SK-N-SH (cell line): ENCODE data around the gene FRMD5. TPM values are rescaled to one million over a fixed set of nuclear protein-coding genes. Genes with fewer than 3 reads are reported as not detected.

Source experiments
- CTCF ChIA-PET: fragments of 300-600, 350-600 bp; formaldehyde crosslinking; extraction: SDS; loops from one replicate; lab custom pipeline; 2021; lab: Yijun Ruan, JAX
- POLR2A ChIA-PET: fragments of 350-600 bp; sonication (Branson Sonifier 250); formaldehyde crosslinking; extraction: SDS; loops from one replicate; lab custom pipeline; 2020; ENCODE audit warnings: antibody characterized with exemption, inconsistent platforms; lab: Yijun Ruan, JAX
- DNase-seq: peaks from one replicate; pipeline ENCODE4 v3.0.0; 2012
- H2AFZ ChIP-seq: fragments of 200-600 bp; sonication (generic); 2 replicates; pipeline ENCODE4 v1.8.1; 2016; ENCODE audit warnings: antibody characterized with exemption, mild to moderate bottlenecking, low read depth
- H3F3A ChIP-seq: fragments of 200-600 bp; sonication (generic); replicated peaks from 2 replicates; pipeline ENCODE3; 2016; ENCODE audit warnings: antibody characterized with exemption, mild to moderate bottlenecking; ENCODE audit not compliant: insufficient read depth
- H3K27ac ChIP-seq, 2 experiments: fragments of 200-500 bp in 1 of 2; fragments of 200-600 bp in 1 of 2; sonication (Bioruptor generic) in 1 of 2; sonication (generic), shearing (Covaris generic) in 1 of 2; 2 replicates each; pipeline versions ENCODE4 v1.5.1 to v1.6.1; 2014 to 2016; ENCODE audit warnings: low read depth in 2 of 2, inconsistent platforms in 1 of 2, low read length in 1 of 2, mild to moderate bottlenecking in 1 of 2, mixed read lengths in 1 of 2
- H3K27me3 ChIP-seq: fragments of 200-600 bp; sonication (generic), shearing (Covaris generic); 2 replicates; pipeline ENCODE4 v1.6.1; 2016; ENCODE audit warnings: mixed run types; ENCODE audit not compliant: insufficient read depth
- H3K36me3 ChIP-seq, 2 experiments: fragments of 200-500 bp in 1 of 2; fragments of 200-600 bp in 1 of 2; sonication (Bioruptor generic) in 1 of 2; sonication (generic) in 1 of 2; replicated peaks in 1 of 2; 2 replicates each; pipeline versions ENCODE3 to v1.5.1; 2014 to 2016; ENCODE audit warnings: low read length in 1 of 2, mild to moderate bottlenecking in 1 of 2; ENCODE audit not compliant: insufficient read depth in 2 of 2, control insufficient read depth in 1 of 2
- H3K4me1 ChIP-seq, 2 experiments: fragments of 200-500 bp in 1 of 2; fragments of 200-600 bp in 1 of 2; sonication (Bioruptor generic) in 1 of 2; sonication (generic), shearing (Covaris generic) in 1 of 2; 2 replicates each; pipeline versions ENCODE4 v1.5.1 to v1.6.1; 2014 to 2016; ENCODE audit warnings: low read depth in 1 of 2, low read length in 1 of 2, mixed run types in 1 of 2; ENCODE audit not compliant: insufficient read depth in 2 of 2, control insufficient read depth in 1 of 2
- H3K4me2 ChIP-seq: fragments of 200-600 bp; sonication (generic), shearing (Covaris generic); 2 replicates; pipeline ENCODE4 v1.6.1; 2017; ENCODE audit warnings: mixed run types
- H3K4me3 ChIP-seq, 2 experiments: fragments of 200-500 bp in 1 of 2; fragments of 200-600 bp in 1 of 2; sonication (Bioruptor generic) in 1 of 2; sonication (generic), shearing (Covaris generic) in 1 of 2; 2 replicates each; pipeline versions ENCODE4 v1.5.1 to v1.8.1; 2014 to 2016; ENCODE audit warnings: low read depth in 2 of 2, inconsistent platforms in 1 of 2, low read length in 1 of 2, mild to moderate bottlenecking in 1 of 2, mixed read lengths in 1 of 2, moderate library complexity in 1 of 2
- H3K79me2 ChIP-seq: fragments of 200-600 bp; sonication (generic); 2 replicates; pipeline ENCODE4 v1.8.1; 2017; ENCODE audit warnings: mild to moderate bottlenecking; ENCODE audit not compliant: insufficient read depth
- H3K9ac ChIP-seq: fragments of 200-600 bp; sonication (generic); 2 replicates; pipeline ENCODE4 v1.6.1; 2017; ENCODE audit warnings: mixed run types
- H3K9me2 ChIP-seq: fragments of 200-600 bp; sonication (generic); 2 replicates; pipeline ENCODE4 v1.6.1; 2017; ENCODE audit warnings: mixed run types
- H3K9me3 ChIP-seq: fragments of 200-600 bp; sonication (generic); 2 replicates; pipeline ENCODE4 v1.6.1; 2017; ENCODE audit warnings: mixed run types, mild to moderate bottlenecking, moderate library complexity
- H4K20me1 ChIP-seq: fragments of 200-600 bp; sonication (generic); 2 replicates; pipeline ENCODE4 v1.6.1; 2017; ENCODE audit warnings: mild to moderate bottlenecking, mixed run types; ENCODE audit not compliant: insufficient read depth
- ELF1 ChIP-seq: IDR thresholded peaks from 2 replicates; pipeline ENCODE4 v1.4.0; 2012
- EP300 ChIP-seq, 2 experiments: IDR thresholded peaks; 2 replicates each; pipeline versions ENCODE4 v1.4.0 to v1.6.1; 2012; ENCODE audit warnings: borderline replicate concordance in 1 of 2, low read depth in 1 of 2, low read length in 1 of 2
- FOSL2 ChIP-seq: IDR thresholded peaks from 2 replicates; pipeline ENCODE4 v1.4.0; 2012; ENCODE audit warnings: low read depth, mild to moderate bottlenecking, moderate library complexity, borderline replicate concordance
- FOXM1 ChIP-seq: IDR thresholded peaks from 2 replicates; pipeline ENCODE4 v1.4.0; 2012; ENCODE audit warnings: low read depth, mild to moderate bottlenecking
- GABPA ChIP-seq: IDR thresholded peaks from 2 replicates; pipeline ENCODE4 v1.4.0; 2012; ENCODE audit warnings: low read depth, mild to moderate bottlenecking
- GATA2 ChIP-seq: sonication (generic); formaldehyde crosslinking; IDR thresholded peaks from 2 replicates; pipeline ENCODE4 v1.5.0; 2020; ENCODE audit warnings: mild to moderate bottlenecking, missing genetic modification reagents
- JUND ChIP-seq: IDR thresholded peaks from 2 replicates; pipeline ENCODE4 v1.4.0; 2012
- MEF2A ChIP-seq: IDR thresholded peaks from 2 replicates; pipeline ENCODE4 v1.4.0; 2012; ENCODE audit warnings: low read depth, borderline replicate concordance
- MXI1 ChIP-seq: IDR thresholded peaks from 2 replicates; pipeline ENCODE4 v1.6.1; 2012; ENCODE audit warnings: mild to moderate bottlenecking, low read depth, low read length, improper control_type of control experiment
- NFIC ChIP-seq: IDR thresholded peaks from 2 replicates; pipeline ENCODE4 v1.4.0; 2012; ENCODE audit warnings: borderline replicate concordance
- POLR2AphosphoS5 ChIP-seq: IDR thresholded peaks from 2 replicates; pipeline ENCODE4 v1.6.1; 2012; ENCODE audit warnings: low read depth, low read length
- RAD21 ChIP-seq: IDR thresholded peaks from 2 replicates; pipeline ENCODE4 v1.6.1; 2012; ENCODE audit warnings: mild to moderate bottlenecking, low read length
- RCOR1 ChIP-seq: fragments of 150-350 bp; IDR thresholded peaks from 2 replicates; pipeline ENCODE4 v1.6.1; 2017; ENCODE audit warnings: antibody characterized with exemption, low read length
- RXRA ChIP-seq: IDR thresholded peaks from 2 replicates; pipeline ENCODE4 v1.4.0; 2012; ENCODE audit warnings: low read depth, mild to moderate bottlenecking, borderline replicate concordance
- SIN3A ChIP-seq: IDR thresholded peaks from 2 replicates; pipeline ENCODE4 v1.6.1; 2012; ENCODE audit warnings: low read depth, mild to moderate bottlenecking, low read length, moderate library complexity, borderline replicate concordance
- SMC3 ChIP-seq: IDR thresholded peaks from 2 replicates; pipeline ENCODE4 v1.6.1; 2012; ENCODE audit warnings: low read depth, low read length, improper control_type of control experiment
- TCF12 ChIP-seq: IDR thresholded peaks from 2 replicates; pipeline ENCODE4 v1.4.0; 2012
- TEAD4 ChIP-seq: IDR thresholded peaks from 2 replicates; pipeline ENCODE4 v1.4.0; 2012; ENCODE audit warnings: mild to moderate bottlenecking, borderline replicate concordance; ENCODE audit not compliant: insufficient read depth
- WGBS: methylation state at CpG from one replicate; pipeline ENCODE4 v1.1.6; 2017; ENCODE audit warnings: low lambda C conversion rate; 5-methylcytosine and 5-hydroxymethylcytosine counted together
- polyA plus RNA-seq, 3 experiments: library from polyadenylated mRNA; depleted of rRNA; stranded (reverse); fragments of >200 nt; gene quantifications; 2 replicates each; pipeline ENCODE4 v1.2.3, GENCODE V29; 2012
- TF ChIP-seq, protein P1 (sequence below): IDR thresholded peaks from 2 replicates; pipeline ENCODE4 v1.4.0; 2012; ENCODE audit warnings: low read depth, borderline replicate concordance
- TF ChIP-seq, protein P2 (sequence below): fragments of 150-350 bp; IDR thresholded peaks from 2 replicates; pipeline ENCODE4 v1.6.1; 2017; ENCODE audit warnings: antibody characterized with exemption, low read length, low read depth, borderline replicate concordance
- TF ChIP-seq, protein P3 (sequence below): IDR thresholded peaks from 2 replicates; pipeline ENCODE4 v1.4.0; 2012; ENCODE audit warnings: low read depth
- TF ChIP-seq, protein P4 (sequence below): IDR thresholded peaks from 2 replicates; pipeline ENCODE4; 2012
- TF ChIP-seq, protein P5 (sequence below): IDR thresholded peaks from 2 replicates; pipeline ENCODE4 v1.4.0; 2012; ENCODE audit warnings: low read depth, borderline replicate concordance

FRMD5 gene
- polyA plus RNA-seq, 1 of the 3 experiments (the other 2 are of a cell fraction), result 24.8 TPM

DNA sequence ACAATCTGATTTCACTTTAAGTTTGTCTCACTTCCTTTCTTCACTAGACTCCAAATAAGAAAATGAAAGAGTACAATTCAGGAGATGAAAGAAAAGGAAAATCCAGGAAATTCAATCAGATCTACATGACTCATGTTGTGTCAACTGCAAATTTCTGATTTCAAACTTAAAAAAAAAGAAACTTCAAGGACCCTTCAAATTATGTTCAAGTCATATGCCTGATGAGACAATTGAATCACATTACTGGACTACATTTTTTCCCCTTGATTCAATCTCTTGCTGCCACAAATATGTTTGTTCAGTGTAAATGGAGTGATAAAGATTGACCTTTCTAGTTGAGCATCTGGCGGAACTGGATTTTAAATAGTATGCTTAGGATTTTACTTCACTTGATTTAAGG, 37.4 kb downstream of the FRMD5 start:
- Histone ChIP-seq H3F3A (peaks cover 53% of the 10 kb centered on the region), H3K79me2 (peaks cover 73% of the 10 kb centered on the region), H4K20me1 (no peaks in the 10 kb centered on the region), H3K4me1 (peaks cover 0 to 14% of the 10 kb centered on the region in 2 experiments; a peak in 2 of 4 replicates), H2AFZ (no peak overlapping the region), H3K4me2 (peak overlapping the region; percentile 40), H3K9me3 (no peaks in the 10 kb centered on the region), H3K4me3 (no peak overlapping the region; a peak in 1 of 4 replicates), H3K27me3 (no peaks in the 10 kb centered on the region), H3K36me3 (peaks cover 0 to 6% of the 10 kb centered on the region in 2 experiments), H3K9me2 (no peaks in the 10 kb centered on the region), H3K27ac (peak overlapping the region; percentile 73 to 93; a peak in 3 of 4 replicates), H3K9ac (peak overlapping the region; percentile 50; the same call in 1 of the 2 replicates)
- TF ChIP-seq JUND (peak; percentile 97), RCOR1 (no peak), EP300 (IDR thresholded peaks at IDR 0.05; ENCODE audit: borderline replicate concordance in 1 of 2, low read depth in 1 of 2, low read length in 1 of 2) (peak; percentile 67 to 99), FOSL2 (peak; percentile 93), MXI1 (no peak), NFIC (peak; percentile 86), RAD21 (no peak), SIN3A (0 out of 2 replicates have a peak, but pooled peaks have one; percentile 44), TCF12 (peak; percentile 99), FOXM1 (peak; percentile 98), GABPA (peak; percentile 29; the same call in 1 of the 2 replicates), ELF1 (peak; percentile 42; the same call in 1 of the 2 replicates), GATA2 (CRISPR knock-in tag) (no peak), SMC3 (no peak), MEF2A (peak; percentile 80), RXRA (peak; percentile 90), TEAD4 (peak; percentile 98), POLR2AphosphoS5 (peak; percentile 79; the same call in 1 of the 2 replicates)
- TF ChIP-seq, protein P1, sequence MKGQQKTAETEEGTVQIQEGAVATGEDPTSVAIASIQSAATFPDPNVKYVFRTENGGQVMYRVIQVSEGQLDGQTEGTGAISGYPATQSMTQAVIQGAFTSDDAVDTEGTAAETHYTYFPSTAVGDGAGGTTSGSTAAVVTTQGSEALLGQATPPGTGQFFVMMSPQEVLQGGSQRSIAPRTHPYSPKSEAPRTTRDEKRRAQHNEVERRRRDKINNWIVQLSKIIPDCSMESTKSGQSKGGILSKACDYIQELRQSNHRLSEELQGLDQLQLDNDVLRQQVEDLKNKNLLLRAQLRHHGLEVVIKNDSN, result peak; percentile 46
- TF ChIP-seq, protein P2, sequence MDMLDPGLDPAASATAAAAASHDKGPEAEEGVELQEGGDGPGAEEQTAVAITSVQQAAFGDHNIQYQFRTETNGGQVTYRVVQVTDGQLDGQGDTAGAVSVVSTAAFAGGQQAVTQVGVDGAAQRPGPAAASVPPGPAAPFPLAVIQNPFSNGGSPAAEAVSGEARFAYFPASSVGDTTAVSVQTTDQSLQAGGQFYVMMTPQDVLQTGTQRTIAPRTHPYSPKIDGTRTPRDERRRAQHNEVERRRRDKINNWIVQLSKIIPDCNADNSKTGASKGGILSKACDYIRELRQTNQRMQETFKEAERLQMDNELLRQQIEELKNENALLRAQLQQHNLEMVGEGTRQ, result no peak
- TF ChIP-seq, protein P3, sequence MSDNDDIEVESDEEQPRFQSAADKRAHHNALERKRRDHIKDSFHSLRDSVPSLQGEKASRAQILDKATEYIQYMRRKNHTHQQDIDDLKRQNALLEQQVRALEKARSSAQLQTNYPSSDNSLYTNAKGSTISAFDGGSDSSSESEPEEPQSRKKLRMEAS, result peak; percentile 62; the same call in 1 of the 2 replicates
- TF ChIP-seq, protein P4, sequence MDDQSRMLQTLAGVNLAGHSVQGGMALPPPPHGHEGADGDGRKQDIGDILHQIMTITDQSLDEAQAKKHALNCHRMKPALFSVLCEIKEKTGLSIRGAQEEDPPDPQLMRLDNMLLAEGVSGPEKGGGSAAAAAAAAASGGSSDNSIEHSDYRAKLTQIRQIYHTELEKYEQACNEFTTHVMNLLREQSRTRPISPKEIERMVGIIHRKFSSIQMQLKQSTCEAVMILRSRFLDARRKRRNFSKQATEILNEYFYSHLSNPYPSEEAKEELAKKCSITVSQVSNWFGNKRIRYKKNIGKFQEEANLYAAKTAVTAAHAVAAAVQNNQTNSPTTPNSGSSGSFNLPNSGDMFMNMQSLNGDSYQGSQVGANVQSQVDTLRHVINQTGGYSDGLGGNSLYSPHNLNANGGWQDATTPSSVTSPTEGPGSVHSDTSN, result peak; percentile 92
- TF ChIP-seq, protein P5, sequence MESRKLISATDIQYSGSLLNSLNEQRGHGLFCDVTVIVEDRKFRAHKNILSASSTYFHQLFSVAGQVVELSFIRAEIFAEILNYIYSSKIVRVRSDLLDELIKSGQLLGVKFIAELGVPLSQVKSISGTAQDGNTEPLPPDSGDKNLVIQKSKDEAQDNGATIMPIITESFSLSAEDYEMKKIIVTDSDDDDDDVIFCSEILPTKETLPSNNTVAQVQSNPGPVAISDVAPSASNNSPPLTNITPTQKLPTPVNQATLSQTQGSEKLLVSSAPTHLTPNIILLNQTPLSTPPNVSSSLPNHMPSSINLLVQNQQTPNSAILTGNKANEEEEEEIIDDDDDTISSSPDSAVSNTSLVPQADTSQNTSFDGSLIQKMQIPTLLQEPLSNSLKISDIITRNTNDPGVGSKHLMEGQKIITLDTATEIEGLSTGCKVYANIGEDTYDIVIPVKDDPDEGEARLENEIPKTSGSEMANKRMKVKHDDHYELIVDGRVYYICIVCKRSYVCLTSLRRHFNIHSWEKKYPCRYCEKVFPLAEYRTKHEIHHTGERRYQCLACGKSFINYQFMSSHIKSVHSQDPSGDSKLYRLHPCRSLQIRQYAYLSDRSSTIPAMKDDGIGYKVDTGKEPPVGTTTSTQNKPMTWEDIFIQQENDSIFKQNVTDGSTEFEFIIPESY, result 0 out of 2 replicates have a peak, but pooled peaks have one; percentile 79
- WGBS, result 12% methylated on average over 1 of the region's 1 CpG
- ChIA-PET POLR2A (no interaction called here), CTCF (no interaction called here)
- no peak for DNase-seq
